Keratinocyte (primary cell): Measurements from ENCODE around the gene OR10P1. TPM values are rescaled to one million over a fixed set of nuclear protein-coding genes. Genes with fewer than 3 reads are reported as not detected.

Source experiments
- DNase-seq: peaks from one replicate; pipeline ENCODE4 v3.0.0-alpha.2; 2011; ENCODE audit warnings: low read depth, missing footprints, low spot score
- FAIRE-seq: peaks from 2 replicates; lab custom pipeline; 2011; peaks lifted over from hg19 to GRCh38; lab: Jason Lieb, UNC
- H2AFZ ChIP-seq: 2 replicates; pipeline ENCODE4 v1.6.0; 2012; ENCODE audit warnings: low read length, control low read depth, inconsistent platforms; ENCODE audit not compliant: control insufficient read depth
- H3K27ac ChIP-seq: 2 replicates; pipeline ENCODE4 v1.5.1; 2011; ENCODE audit warnings: low read length; ENCODE audit not compliant: control insufficient read depth, insufficient read depth
- H3K27me3 ChIP-seq: 3 replicates; pipeline ENCODE4 v1.6.0; 2011; ENCODE audit warnings: low read length; ENCODE audit not compliant: control insufficient read depth, insufficient read depth; ENCODE audit errors: extremely low read depth
- H3K36me3 ChIP-seq, 2 experiments: 2 replicates in 1 of 2; 3 replicates in 1 of 2; pipeline ENCODE4 v1.5.1; 2011; ENCODE audit warnings: low read length in 2 of 2, mild to moderate bottlenecking in 1 of 2; ENCODE audit not compliant: control insufficient read depth in 2 of 2, insufficient read depth in 2 of 2; ENCODE audit errors: extremely low read depth in 1 of 2
- H3K4me1 ChIP-seq: 3 replicates; pipeline ENCODE4 v1.5.1; 2011; ENCODE audit warnings: low read length; ENCODE audit not compliant: control insufficient read depth, insufficient read depth; ENCODE audit errors: extremely low read depth
- H3K4me2 ChIP-seq: 3 replicates; pipeline ENCODE4 v1.6.0; 2011; ENCODE audit warnings: low read depth, low read length; ENCODE audit not compliant: control insufficient read depth, insufficient read depth; ENCODE audit errors: extremely low read depth
- H3K4me3 ChIP-seq, 3 experiments: fragments of 200-600 bp in 1 of 3; sonication (generic) in 1 of 3; 2 replicates in 2 of 3; 3 replicates in 1 of 3; pipeline ENCODE4 v1.5.1; 2011 to 2016; ENCODE audit warnings: low read length in 3 of 3, mild to moderate bottlenecking in 3 of 3, control low read depth in 2 of 3, inconsistent platforms in 1 of 3, low read depth in 1 of 3, mixed read lengths in 1 of 3, mixed run types in 1 of 3, moderate library complexity in 1 of 3; ENCODE audit not compliant: control insufficient read depth in 2 of 3, insufficient read depth in 2 of 3; ENCODE audit errors: extremely low read depth in 1 of 3
- H3K79me2 ChIP-seq: 2 replicates; pipeline ENCODE4 v1.6.0; 2012; ENCODE audit warnings: low read length; ENCODE audit not compliant: control insufficient read depth, insufficient read depth
- H3K9ac ChIP-seq: 3 replicates; pipeline ENCODE4 v1.6.0; 2011; ENCODE audit warnings: low read length; ENCODE audit not compliant: control insufficient read depth, insufficient read depth; ENCODE audit errors: extremely low read depth
- H3K9me1 ChIP-seq: 3 replicates; pipeline ENCODE4 v1.6.0; 2011; ENCODE audit warnings: low read length; ENCODE audit not compliant: control insufficient read depth, insufficient read depth; ENCODE audit errors: extremely low read depth
- H3K9me3 ChIP-seq: 2 replicates; pipeline ENCODE4 v1.5.1; 2012; ENCODE audit warnings: low read depth, low read length; ENCODE audit not compliant: control insufficient read depth
- H4K20me1 ChIP-seq: 3 replicates; pipeline ENCODE4 v1.6.0; 2011; ENCODE audit warnings: low read length; ENCODE audit not compliant: control insufficient read depth, insufficient read depth; ENCODE audit errors: extremely low read depth
- EZH2 ChIP-seq: IDR thresholded peaks from one replicate; pipeline ENCODE4 v1.6.1; 2012; ENCODE audit warnings: inconsistent platforms, mild to moderate bottlenecking, low read length, moderate library complexity
- dilution Hi-C: fragments of 300-500 bp; cut with MboI; formaldehyde crosslinking; loops from one replicate; pipeline ENCODE4 v1.7.0; 2020; ENCODE audit warnings: low sequenced_read_pairs; ENCODE audit not compliant: extremely low pct_ligation_motif_present
- polyA plus RNA-seq, 5 experiments: library from polyadenylated mRNA; depleted of rRNA in 3 of 5; stranded (reverse) in 3 of 5; stranded (forward) in 1 of 5; unstranded in 1 of 5; fragments of >200 nt; gene quantifications; 1 replicate in 1 of 5; 2 replicates in 3 of 5; 3 replicates in 1 of 5; pipeline versions ENCODE4 v1.2.1 to v1.2.3, GENCODE V29; 2011 to 2012; ENCODE audit warnings: missing spikeins in 2 of 5, low read depth in 1 of 5, low replicate concordance in 1 of 5
- TF ChIP-seq, protein P1 (sequence below), 3 experiments: IDR thresholded peaks in 1 of 3; conservative IDR thresholded peaks in 1 of 3; optimal IDR thresholded peaks in 1 of 3; 2 replicates in 2 of 3; 3 replicates in 1 of 3; pipeline versions ENCODE3 to v1.5.1; 2011; ENCODE audit warnings: low read length in 3 of 3, mild to moderate bottlenecking in 3 of 3, moderate library complexity in 2 of 3, control low read depth in 1 of 3, inconsistent platforms in 1 of 3; ENCODE audit not compliant: insufficient read depth in 2 of 3; ENCODE audit errors: extremely low read depth in 1 of 3

The OR10P1 gene
- polyA plus RNA-seq, 1 donor (not counting 4 experiments of a cell fraction or from before 2014, with no cell fraction given) = not detected

DNA sequence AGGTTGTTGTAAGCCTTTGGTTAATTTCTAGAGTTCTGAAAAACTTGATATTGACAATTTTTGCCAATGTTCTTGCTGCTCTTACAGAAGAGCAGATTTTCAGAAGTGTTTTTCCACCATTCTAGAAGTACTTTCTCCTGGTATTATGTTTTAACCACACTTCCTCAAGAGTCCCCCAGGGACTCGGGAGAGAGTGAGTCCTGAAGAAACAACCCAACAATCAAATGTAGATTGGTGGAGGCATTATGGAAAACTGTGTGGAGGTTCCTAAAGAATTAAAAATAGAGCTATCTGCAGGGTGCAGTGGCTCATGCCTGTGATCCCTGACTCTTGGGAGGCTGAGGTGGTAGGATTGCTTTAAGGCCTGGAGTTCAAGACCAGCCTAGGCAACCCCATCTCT is 26.7 kb downstream of the OR10P1 start:
- Histone ChIP-seq H3K27ac (no peak overlapping the region), H4K20me1 (no peaks in the 10 kb centered on the region), H3K4me3 (no peak overlapping the region), H3K4me2 (no peak overlapping the region), H3K9me3 (no peaks in the 10 kb centered on the region), H3K36me3 (no peaks in the 10 kb centered on the region), H3K4me1 (no peaks in the 10 kb centered on the region), H3K79me2 (no peaks in the 10 kb centered on the region), H3K9ac (no peak overlapping the region), H3K27me3 (peaks cover 4% of the 10 kb centered on the region), H2AFZ (no peak overlapping the region), H3K9me1 (no peaks in the 10 kb centered on the region)
- no peak for TF ChIP-seq EZH2
- TF ChIP-seq, protein P1, sequence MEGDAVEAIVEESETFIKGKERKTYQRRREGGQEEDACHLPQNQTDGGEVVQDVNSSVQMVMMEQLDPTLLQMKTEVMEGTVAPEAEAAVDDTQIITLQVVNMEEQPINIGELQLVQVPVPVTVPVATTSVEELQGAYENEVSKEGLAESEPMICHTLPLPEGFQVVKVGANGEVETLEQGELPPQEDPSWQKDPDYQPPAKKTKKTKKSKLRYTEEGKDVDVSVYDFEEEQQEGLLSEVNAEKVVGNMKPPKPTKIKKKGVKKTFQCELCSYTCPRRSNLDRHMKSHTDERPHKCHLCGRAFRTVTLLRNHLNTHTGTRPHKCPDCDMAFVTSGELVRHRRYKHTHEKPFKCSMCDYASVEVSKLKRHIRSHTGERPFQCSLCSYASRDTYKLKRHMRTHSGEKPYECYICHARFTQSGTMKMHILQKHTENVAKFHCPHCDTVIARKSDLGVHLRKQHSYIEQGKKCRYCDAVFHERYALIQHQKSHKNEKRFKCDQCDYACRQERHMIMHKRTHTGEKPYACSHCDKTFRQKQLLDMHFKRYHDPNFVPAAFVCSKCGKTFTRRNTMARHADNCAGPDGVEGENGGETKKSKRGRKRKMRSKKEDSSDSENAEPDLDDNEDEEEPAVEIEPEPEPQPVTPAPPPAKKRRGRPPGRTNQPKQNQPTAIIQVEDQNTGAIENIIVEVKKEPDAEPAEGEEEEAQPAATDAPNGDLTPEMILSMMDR (optimal IDR thresholded peaks at IDR 0.05 in 1 of 3, IDR thresholded peaks at IDR 0.05 in 1 of 3, conservative IDR thresholded peaks at IDR 0.05 in 1 of 3; ENCODE audit: extremely low read depth in 1 of 3, insufficient read depth in 2 of 3, low read length in 3 of 3) = no peak
- dilution Hi-C loops = no loop called here
- DNase-seq (no peak), FAIRE-seq (no peak)

DNA sequence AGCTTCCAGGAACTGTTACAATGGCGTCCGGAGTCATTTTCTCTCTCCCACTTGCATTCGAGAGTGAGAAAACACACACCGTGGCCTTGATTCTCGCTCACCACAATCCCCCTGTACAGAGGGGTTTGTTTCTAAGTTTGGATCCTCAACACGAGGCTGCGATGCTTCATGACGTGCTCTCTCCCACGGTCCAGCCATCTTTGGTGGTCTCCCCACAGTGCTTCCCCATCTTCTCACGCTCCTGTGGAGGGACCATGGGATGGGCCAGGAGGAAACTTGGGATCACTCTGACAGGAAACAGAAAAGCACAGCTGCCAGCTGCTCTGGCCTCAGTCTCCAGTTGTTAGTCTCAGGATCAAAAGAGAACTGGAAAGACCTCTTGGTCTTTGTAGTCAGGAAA is 28.1 kb downstream of the OR10P1 start:
- H3K9me3 ChIP-seq = no peaks in the 10 kb centered on the region
- H3K36me3 ChIP-seq = no peaks in the 10 kb centered on the region
- dilution Hi-C loops = no loop called here
- H3K9me1 ChIP-seq = no peaks in the 10 kb centered on the region
- no peaks in the 10 kb centered on the region for H3K4me1 ChIP-seq
- no peak overlapping the region for H3K4me2 ChIP-seq
- H2AFZ ChIP-seq = no peak overlapping the region
- H3K27ac ChIP-seq = no peak overlapping the region
- DNase-seq (no peak), FAIRE-seq (no peak)
- peaks cover 4% of the 10 kb centered on the region for H3K27me3 ChIP-seq
- TF ChIP-seq, protein P1 (optimal IDR thresholded peaks at IDR 0.05 in 1 of 3, IDR thresholded peaks at IDR 0.05 in 1 of 3, conservative IDR thresholded peaks at IDR 0.05 in 1 of 3; ENCODE audit: extremely low read depth in 1 of 3, insufficient read depth in 2 of 3, low read length in 3 of 3) = no peak
- TF ChIP-seq EZH2 = no peak
- H3K9ac ChIP-seq = no peak overlapping the region
- H3K4me3 ChIP-seq = no peak overlapping the region
- no peaks in the 10 kb centered on the region for H3K79me2 ChIP-seq
- H4K20me1 ChIP-seq = no peaks in the 10 kb centered on the region
